COLO829 (cell line): ENCODE results near the gene EFNA2.
"Not testable (repeated sequence)": the region's sequence is repeated elsewhere in the genome, so short reads cannot be mapped to it uniquely, and the experiment has no call there.

ENCODE experiments used
- DNase-seq: peaks from one replicate; pipeline ENCODE4 v3.0.0; 2012; ENCODE audit warnings: low spot score

The EFNA2 gene

GRCh38 chr19:1318678-1319471, 33.2 kb downstream of the EFNA2 start:
- no peak for DNase-seq

GRCh38 chr19:1320282-1320650, 34.6 kb downstream of the EFNA2 start:
- DNase-seq = not testable (repeated sequence)

GRCh38 chr19:1321539-1321938, 35.9 kb downstream of the EFNA2 start:
- no peak for DNase-seq

DNA sequence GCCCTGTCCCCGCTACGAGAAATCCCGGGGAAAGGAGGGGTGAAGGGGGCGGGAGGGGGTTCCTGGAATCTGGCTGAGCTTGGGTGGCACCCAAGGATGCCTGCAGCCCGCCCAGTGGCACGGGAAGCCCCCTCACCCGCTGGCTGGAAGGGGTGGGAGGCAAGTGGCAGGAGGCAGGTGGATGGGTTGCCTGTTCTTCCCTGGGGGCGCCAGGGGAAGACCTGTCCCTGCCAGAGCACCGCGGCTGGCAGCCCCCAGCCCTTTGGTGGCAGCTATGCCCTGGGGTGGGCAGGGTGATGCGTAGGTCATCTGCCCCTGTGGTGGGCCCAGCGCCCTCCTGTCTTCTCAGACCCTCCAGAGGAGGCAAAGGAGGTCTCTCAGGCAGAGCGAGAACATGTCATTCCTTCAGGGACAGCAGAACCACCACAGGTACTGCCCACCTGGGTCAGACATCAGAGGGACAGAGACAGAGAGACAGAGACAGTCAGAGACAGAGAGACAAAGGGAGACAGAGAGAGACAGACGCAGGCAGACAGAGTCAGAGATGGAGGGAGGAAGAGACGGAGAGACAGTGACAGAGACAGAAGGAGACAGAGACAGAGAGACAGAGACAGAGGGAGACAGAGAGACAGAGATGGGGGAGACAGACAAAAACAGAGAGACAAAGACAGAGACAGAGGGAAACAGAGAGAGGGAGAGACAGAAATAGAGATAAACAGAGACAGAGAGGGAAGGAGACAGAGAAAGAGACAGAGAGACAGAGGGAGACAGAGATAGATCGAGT, 36.7 kb downstream of the EFNA2 start:
- DNase-seq = no peak

DNA sequence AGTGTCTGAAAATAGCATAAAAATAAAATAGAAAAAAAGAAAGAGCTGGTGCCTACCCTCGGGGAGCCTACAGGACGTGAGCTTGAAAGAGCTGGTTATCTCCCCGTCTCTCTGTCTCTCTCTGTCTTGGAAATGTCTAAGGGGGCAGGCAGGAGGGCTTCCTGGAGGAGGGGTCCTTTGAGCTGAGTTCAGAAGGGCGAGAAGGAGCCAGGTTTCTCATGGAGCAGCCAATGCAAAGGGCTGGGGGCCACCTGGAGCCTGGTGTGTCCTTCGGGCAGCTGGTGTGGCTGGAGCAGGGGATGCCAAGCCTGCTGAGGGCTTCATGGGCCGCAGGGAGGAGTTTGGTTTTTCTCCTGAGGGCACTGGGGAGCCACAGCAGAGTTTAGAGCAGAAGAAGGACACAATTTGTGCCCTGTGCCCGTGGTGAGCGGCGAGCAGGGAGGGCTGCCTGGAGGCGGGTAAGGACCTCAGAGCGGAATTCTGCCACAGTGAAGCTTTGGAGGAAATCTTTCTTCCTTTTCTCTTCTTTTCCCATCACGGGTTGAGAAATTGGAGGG, 38.7 kb downstream of the EFNA2 start:
- no peak for DNase-seq

- DNase-seq = no peak
Measured at GRCh38 chr19:1324806-1325567, 39.3 kb downstream of the EFNA2 start.

- no peak for DNase-seq
Measured at GRCh38 chr19:1325568-1326294, 40.1 kb downstream of the EFNA2 start.

DNA sequence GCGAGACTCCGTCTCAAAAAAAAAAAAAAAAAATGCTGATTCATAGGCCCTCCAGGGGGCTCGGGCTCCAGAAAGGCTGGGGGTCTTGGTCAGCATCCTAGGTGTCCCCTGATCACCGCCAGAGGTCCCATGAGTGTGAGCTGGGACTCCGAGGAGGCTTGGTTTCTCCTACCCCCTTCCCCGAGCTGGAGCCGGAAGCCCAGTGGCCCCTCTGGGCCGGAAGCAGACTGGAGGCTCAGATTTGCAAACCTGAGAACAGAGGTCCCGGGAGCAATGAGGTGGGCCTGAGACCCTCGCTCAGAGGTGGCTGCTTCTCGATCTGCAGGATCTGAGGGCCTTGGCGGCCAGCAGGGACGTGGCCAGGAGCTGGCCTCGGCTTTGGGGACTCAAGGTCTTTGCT, 41.5 kb downstream of the EFNA2 start:
- DNase-seq = no peak

GRCh38 chr19:1332208-1332607, 46.5 kb downstream of the EFNA2 start:
- DNase-seq = not testable (repeated sequence)

DNA sequence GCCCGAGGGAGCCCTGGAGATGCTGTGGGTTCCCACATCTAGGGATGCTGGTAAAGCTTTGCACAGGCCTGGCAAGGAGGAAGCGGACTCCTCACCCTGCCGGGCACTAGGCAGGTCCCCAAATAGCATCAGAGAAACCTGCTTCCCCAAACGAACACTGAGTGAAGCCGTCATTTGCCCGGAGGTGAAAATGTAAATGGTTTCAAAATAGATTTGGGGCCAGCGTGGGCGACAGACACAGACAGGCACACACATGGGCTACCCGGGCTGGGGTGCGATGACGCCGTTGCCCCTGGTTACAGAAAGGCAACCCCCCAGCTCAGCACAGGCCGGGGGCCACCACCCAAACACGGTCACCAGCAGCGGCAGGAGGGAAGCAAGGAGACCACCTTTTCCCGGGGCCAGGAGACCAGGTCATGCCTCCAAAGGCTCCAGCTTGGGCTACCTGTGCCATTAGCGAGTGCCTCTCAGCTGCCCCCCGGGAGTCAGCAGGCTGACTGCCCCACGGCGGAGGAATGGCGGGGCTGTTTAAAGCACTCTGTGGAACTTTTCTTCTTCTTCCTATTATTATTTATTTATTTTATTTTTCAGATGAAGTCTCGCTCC, 50.5 kb downstream of the EFNA2 start:
- no peak for DNase-seq

- DNase-seq = no peak
Measured at GRCh38 chr19:1340681-1341469, 55.2 kb downstream of the EFNA2 start.

DNA sequence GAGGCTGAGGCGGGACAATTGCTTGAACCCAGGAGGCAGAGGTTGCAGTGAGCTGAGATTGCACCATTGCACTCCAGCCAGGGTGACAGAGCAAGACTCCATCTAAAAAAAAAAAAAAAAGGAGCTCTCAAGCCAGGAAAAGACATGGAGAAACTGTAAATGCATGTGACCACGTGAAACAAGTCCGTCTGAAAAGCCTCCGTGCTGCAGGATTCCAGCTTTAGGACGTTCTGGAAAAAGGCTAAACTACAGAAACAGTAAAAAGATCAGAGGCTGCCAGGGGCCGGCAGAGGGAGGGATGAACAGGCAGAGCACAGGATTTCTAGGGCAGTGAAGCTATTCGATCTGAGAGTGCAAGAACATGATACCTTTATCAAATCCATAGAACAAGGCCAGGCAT, 57.4 kb downstream of the EFNA2 start:
- no peak for DNase-seq

DNA sequence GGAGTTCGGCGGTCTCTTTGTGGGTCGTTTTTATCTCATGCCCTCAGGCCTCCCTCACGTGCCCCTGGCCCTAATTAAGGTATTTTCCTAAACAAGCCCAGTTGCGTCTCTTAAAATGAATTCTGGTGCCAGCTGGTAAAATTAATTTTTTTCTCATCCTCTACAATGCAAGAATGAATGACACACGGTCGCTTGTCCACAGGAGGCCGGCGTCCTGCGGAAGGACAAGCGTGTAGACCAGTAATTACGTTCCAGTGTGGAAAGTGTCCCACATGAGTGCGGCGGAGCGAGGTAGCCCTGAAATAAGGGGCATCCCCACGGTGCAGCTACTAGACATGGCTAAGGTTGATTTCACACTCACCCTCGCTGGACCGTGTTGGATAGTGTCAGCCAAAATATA, 63.5 kb downstream of the EFNA2 start:
- DNase-seq = no peak

GRCh38 chr19:1350867-1351266, 65.2 kb downstream of the EFNA2 start:
- no peak for DNase-seq
